Measurements from ENCODE around the gene PLCB4. TPM values are rescaled to one million over a fixed set of nuclear protein-coding genes. Genes with fewer than 3 reads are reported as not detected.

PLCB4 gene
- total RNA-seq, 1 donor from 2014 or later = 20.6 TPM

DNA sequence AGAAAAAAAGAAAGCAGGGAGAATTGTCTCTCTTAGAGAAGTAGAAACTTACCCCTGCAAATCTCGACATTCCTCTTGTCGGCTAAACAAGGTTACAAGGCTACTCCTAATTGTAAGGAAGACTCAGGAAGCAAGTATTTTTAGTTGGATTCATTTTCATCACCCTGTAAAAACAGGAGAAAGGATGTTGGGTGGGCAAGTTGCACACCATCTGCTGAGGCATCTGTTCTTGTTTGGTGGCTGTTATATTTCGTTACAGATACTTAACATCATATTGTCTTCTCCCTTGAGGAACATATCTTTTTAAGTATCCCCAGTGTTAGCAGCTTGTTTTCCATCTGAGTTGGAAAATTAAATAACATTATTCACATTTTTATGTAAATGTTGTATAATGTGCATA, 187.5 kb downstream of the PLCB4 start:
- Mint-ChIP-seq H3K27me3 (ENCODE audit: insufficient read depth, low read depth) (no peaks in the 10 kb centered on the region), H3K27ac (no peak overlapping the region), H3K9me3 (no peaks in the 10 kb centered on the region), H3K4me3 (no peak overlapping the region), H3K4me1 (peaks cover 12% of the 10 kb centered on the region), H3K36me3 (peaks cover 3% of the 10 kb centered on the region)
- Histone ChIP-seq H3K4me3 (no peak overlapping the region), H3F3A (ENCODE audit: low read depth) (peaks cover 9% of the 10 kb centered on the region), H3K4me2 (no peak overlapping the region), H3K79me2 (ENCODE audit: low read depth) (no peaks in the 10 kb centered on the region), H3K36me3 (no peaks in the 10 kb centered on the region), H3K27me3 (no peaks in the 10 kb centered on the region), H3K27ac (no peak overlapping the region), H2AFZ (replicated peaks) (no peak overlapping the region), H3K9me3 (ENCODE audit: low read depth) (no peaks in the 10 kb centered on the region), H4K20me1 (ENCODE audit: low read depth) (no peaks in the 10 kb centered on the region), H3K4me1 (peaks cover 36% of the 10 kb centered on the region), H3K9ac (no peak overlapping the region)
- DNase-seq (ENCODE audit: low spot score) = no peak
- no peak for TF ChIP-seq EZH2phosphoT487 (IDR thresholded peaks at IDR 0.05)
- TF ChIP-seq EZH2 (IDR thresholded peaks at IDR 0.05) = no peak
- TF ChIP-seq, protein P1, sequence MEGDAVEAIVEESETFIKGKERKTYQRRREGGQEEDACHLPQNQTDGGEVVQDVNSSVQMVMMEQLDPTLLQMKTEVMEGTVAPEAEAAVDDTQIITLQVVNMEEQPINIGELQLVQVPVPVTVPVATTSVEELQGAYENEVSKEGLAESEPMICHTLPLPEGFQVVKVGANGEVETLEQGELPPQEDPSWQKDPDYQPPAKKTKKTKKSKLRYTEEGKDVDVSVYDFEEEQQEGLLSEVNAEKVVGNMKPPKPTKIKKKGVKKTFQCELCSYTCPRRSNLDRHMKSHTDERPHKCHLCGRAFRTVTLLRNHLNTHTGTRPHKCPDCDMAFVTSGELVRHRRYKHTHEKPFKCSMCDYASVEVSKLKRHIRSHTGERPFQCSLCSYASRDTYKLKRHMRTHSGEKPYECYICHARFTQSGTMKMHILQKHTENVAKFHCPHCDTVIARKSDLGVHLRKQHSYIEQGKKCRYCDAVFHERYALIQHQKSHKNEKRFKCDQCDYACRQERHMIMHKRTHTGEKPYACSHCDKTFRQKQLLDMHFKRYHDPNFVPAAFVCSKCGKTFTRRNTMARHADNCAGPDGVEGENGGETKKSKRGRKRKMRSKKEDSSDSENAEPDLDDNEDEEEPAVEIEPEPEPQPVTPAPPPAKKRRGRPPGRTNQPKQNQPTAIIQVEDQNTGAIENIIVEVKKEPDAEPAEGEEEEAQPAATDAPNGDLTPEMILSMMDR (IDR thresholded peaks at IDR 0.05) = no peak

DNA sequence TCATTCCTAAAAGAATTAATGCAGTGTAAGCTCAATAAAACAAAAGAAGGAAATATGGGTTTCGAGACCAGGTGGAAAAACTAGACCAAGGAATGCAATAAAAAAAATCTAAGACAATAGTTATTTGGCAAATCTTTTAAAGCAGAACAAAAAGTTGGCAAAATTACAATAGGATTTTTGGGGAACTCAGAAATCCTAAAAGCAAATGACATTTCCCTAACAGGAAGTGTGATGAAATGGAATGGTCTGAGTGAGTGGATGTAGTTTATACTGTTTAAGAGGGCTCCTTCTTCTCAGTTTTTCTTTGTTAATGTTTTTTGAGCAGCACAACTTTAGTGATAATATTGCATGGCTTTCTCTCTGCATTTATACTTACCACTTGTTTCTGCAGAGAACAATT, 190.0 kb downstream of the PLCB4 start:
- Histone ChIP-seq H3K4me2 (no peak overlapping the region), H3K79me2 (ENCODE audit: low read depth) (no peaks in the 10 kb centered on the region), H3K27ac (no peak overlapping the region), H3K9ac (no peak overlapping the region), H3K27me3 (no peaks in the 10 kb centered on the region), H3F3A (ENCODE audit: low read depth) (peaks cover 9% of the 10 kb centered on the region), H3K4me3 (no peak overlapping the region), H3K4me1 (peaks cover 36% of the 10 kb centered on the region), H4K20me1 (ENCODE audit: low read depth) (no peaks in the 10 kb centered on the region), H3K36me3 (no peaks in the 10 kb centered on the region), H2AFZ (replicated peaks) (no peak overlapping the region), H3K9me3 (ENCODE audit: low read depth) (no peaks in the 10 kb centered on the region)
- TF ChIP-seq EZH2phosphoT487 (IDR thresholded peaks at IDR 0.05) (no peak), EZH2 (IDR thresholded peaks at IDR 0.05) (no peak)
- TF ChIP-seq, protein P1 (IDR thresholded peaks at IDR 0.05) = no peak
- H3K4me1 Mint-ChIP-seq = peaks cover 18% of the 10 kb centered on the region
- H3K36me3 Mint-ChIP-seq = peaks cover 3% of the 10 kb centered on the region
- no peak overlapping the region for H3K4me3 Mint-ChIP-seq
- no peak overlapping the region for H3K27ac Mint-ChIP-seq
- H3K9me3 Mint-ChIP-seq = no peaks in the 10 kb centered on the region
- DNase-seq (ENCODE audit: low spot score) = no peak
- H3K27me3 Mint-ChIP-seq (ENCODE audit: insufficient read depth, low read depth) = no peaks in the 10 kb centered on the region

DNA sequence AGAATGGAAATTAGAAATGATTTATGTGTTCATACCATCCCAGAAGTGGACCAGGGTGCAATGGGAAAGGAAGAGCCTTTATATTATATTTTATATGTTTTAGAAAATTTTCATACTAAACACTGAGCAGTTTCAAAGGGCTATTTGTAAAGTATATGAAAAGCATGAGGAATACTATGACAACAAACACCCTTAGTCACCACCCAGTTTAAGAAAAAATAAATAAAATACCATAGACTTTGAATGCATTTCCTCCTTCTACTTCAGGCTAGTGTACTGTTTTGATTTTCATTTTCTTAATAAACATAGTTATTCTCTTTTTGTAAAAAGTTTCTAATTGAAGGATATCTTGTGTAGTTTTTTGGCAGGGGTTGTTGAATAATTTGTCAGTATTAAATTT, 191.1 kb downstream of the PLCB4 start:
- Mint-ChIP-seq H3K36me3 (peaks cover 3% of the 10 kb centered on the region), H3K9me3 (no peaks in the 10 kb centered on the region), H3K4me1 (peaks cover 16% of the 10 kb centered on the region), H3K4me3 (no peak overlapping the region), H3K27me3 (ENCODE audit: insufficient read depth, low read depth) (no peaks in the 10 kb centered on the region), H3K27ac (no peak overlapping the region)
- H3K79me2 ChIP-seq (ENCODE audit: low read depth) = no peaks in the 10 kb centered on the region
- H3K27me3 ChIP-seq = no peaks in the 10 kb centered on the region
- no peaks in the 10 kb centered on the region for H4K20me1 ChIP-seq (ENCODE audit: low read depth)
- no peak for DNase-seq (ENCODE audit: low spot score)
- TF ChIP-seq, protein P1 (IDR thresholded peaks at IDR 0.05) = no peak
- no peak for TF ChIP-seq EZH2 (IDR thresholded peaks at IDR 0.05)
- no peak overlapping the region for H3K27ac ChIP-seq
- H3K9ac ChIP-seq = no peak overlapping the region
- no peak overlapping the region for H3K4me3 ChIP-seq
- peaks cover under 1% of the 10 kb centered on the region for H3F3A ChIP-seq (ENCODE audit: low read depth)
- peaks cover 24% of the 10 kb centered on the region for H3K4me1 ChIP-seq
- no peaks in the 10 kb centered on the region for H3K36me3 ChIP-seq
- no peaks in the 10 kb centered on the region for H3K9me3 ChIP-seq (ENCODE audit: low read depth)
- H3K4me2 ChIP-seq = no peak overlapping the region
- H2AFZ ChIP-seq (replicated peaks) = no peak overlapping the region
